ENCODE results near the gene ZBTB4. TPM values are rescaled to one million over a fixed set of nuclear protein-coding genes. Genes with fewer than 3 reads are reported as not detected.

The ZBTB4 gene
- total RNA-seq, 1 donor, result 36.2 TPM

GRCh38 chr17:7511108-7511507, 31.7 kb upstream of the ZBTB4 start:
- H3K36me3 ChIP-seq (ENCODE audit: insufficient read depth, low read length), result peaks cover 88% of the 10 kb centered on the region
- no peak for DNase-seq (ENCODE audit: insufficient read length, low spot score, missing footprints)
- H3K4me2 ChIP-seq (ENCODE audit: insufficient read depth, low read length), result no peak overlapping the region

GRCh38 chr17:7509937-7510336, 30.5 kb upstream of the ZBTB4 start:
- no peak for TF ChIP-seq CTCF (IDR thresholded peaks at IDR 0.05; ENCODE audit: extremely low read depth, low read depth, low read length)
- H3K36me3 ChIP-seq (ENCODE audit: insufficient read depth, low read length), result peaks cover 94% of the 10 kb centered on the region

More at GRCh38 chr17:7511108-7511507, 31.7 kb upstream of the ZBTB4 start:
- TF ChIP-seq CTCF (IDR thresholded peaks at IDR 0.05; ENCODE audit: extremely low read depth, low read depth, low read length), result no peak
- Histone ChIP-seq H3K9me3 (ENCODE audit: low read depth, low read length) (no peaks in the 10 kb centered on the region), H3K27ac (ENCODE audit: low read depth, low read length) (no peak overlapping the region), H4K20me1 (ENCODE audit: insufficient read depth, low read length) (peaks cover 2% of the 10 kb centered on the region), H3K4me1 (ENCODE audit: insufficient read depth, low read length) (no peaks in the 10 kb centered on the region), H3K4me3 (ENCODE audit: insufficient read depth, low read length) (no peak overlapping the region), H3K27me3 (ENCODE audit: insufficient read depth, low read length) (no peaks in the 10 kb centered on the region), H3K79me2 (ENCODE audit: insufficient read depth, low read length) (peaks cover 3% of the 10 kb centered on the region), H2AFZ (ENCODE audit: low read length) (no peak overlapping the region)

GRCh38 chr17:7508846-7509245, 29.4 kb upstream of the ZBTB4 start:
- no peak overlapping the region for H2AFZ ChIP-seq (ENCODE audit: low read length)
- no peak for TF ChIP-seq CTCF (IDR thresholded peaks at IDR 0.05; ENCODE audit: extremely low read depth, low read depth, low read length)

More at GRCh38 chr17:7509937-7510336, 30.5 kb upstream of the ZBTB4 start:
- Histone ChIP-seq H3K9me3 (ENCODE audit: low read depth, low read length) (no peaks in the 10 kb centered on the region), H3K4me2 (ENCODE audit: insufficient read depth, low read length) (no peak overlapping the region), H3K4me3 (ENCODE audit: insufficient read depth, low read length) (no peak overlapping the region), H3K27ac (ENCODE audit: low read depth, low read length) (no peak overlapping the region), H3K4me1 (ENCODE audit: insufficient read depth, low read length) (no peaks in the 10 kb centered on the region), H4K20me1 (ENCODE audit: insufficient read depth, low read length) (peaks cover 6% of the 10 kb centered on the region), H3K79me2 (ENCODE audit: insufficient read depth, low read length) (peaks cover 3% of the 10 kb centered on the region), H2AFZ (ENCODE audit: low read length) (no peak overlapping the region), H3K27me3 (ENCODE audit: insufficient read depth, low read length) (no peaks in the 10 kb centered on the region)
- DNase-seq (ENCODE audit: insufficient read length, low spot score, missing footprints), result no peak

GRCh38 chr17:7508145-7508544, 28.7 kb upstream of the ZBTB4 start:
- Histone ChIP-seq H3K79me2 (ENCODE audit: insufficient read depth, low read length) (peaks cover 3% of the 10 kb centered on the region), H3K4me1 (ENCODE audit: insufficient read depth, low read length) (no peaks in the 10 kb centered on the region), H4K20me1 (ENCODE audit: insufficient read depth, low read length) (peaks cover 8% of the 10 kb centered on the region), H3K4me3 (ENCODE audit: insufficient read depth, low read length) (no peak overlapping the region), H3K4me2 (ENCODE audit: insufficient read depth, low read length) (no peak overlapping the region), H2AFZ (ENCODE audit: low read length) (no peak overlapping the region), H3K36me3 (ENCODE audit: insufficient read depth, low read length) (peaks cover 94% of the 10 kb centered on the region), H3K27ac (ENCODE audit: low read depth, low read length) (no peak overlapping the region), H3K27me3 (ENCODE audit: insufficient read depth, low read length) (no peaks in the 10 kb centered on the region), H3K9me3 (ENCODE audit: low read depth, low read length) (no peaks in the 10 kb centered on the region)
- no peak for DNase-seq (ENCODE audit: insufficient read length, low spot score, missing footprints)
- no peak for TF ChIP-seq CTCF (IDR thresholded peaks at IDR 0.05; ENCODE audit: extremely low read depth, low read depth, low read length)

More at GRCh38 chr17:7508846-7509245, 29.4 kb upstream of the ZBTB4 start:
- Histone ChIP-seq H3K4me1 (ENCODE audit: insufficient read depth, low read length) (no peaks in the 10 kb centered on the region), H3K79me2 (ENCODE audit: insufficient read depth, low read length) (peaks cover 3% of the 10 kb centered on the region), H4K20me1 (ENCODE audit: insufficient read depth, low read length) (peaks cover 6% of the 10 kb centered on the region), H3K36me3 (ENCODE audit: insufficient read depth, low read length) (peaks cover 94% of the 10 kb centered on the region), H3K4me2 (ENCODE audit: insufficient read depth, low read length) (no peak overlapping the region), H3K27ac (ENCODE audit: low read depth, low read length) (no peak overlapping the region), H3K4me3 (ENCODE audit: insufficient read depth, low read length) (no peak overlapping the region), H3K9me3 (ENCODE audit: low read depth, low read length) (no peaks in the 10 kb centered on the region), H3K27me3 (ENCODE audit: insufficient read depth, low read length) (no peaks in the 10 kb centered on the region)
- no peak for DNase-seq (ENCODE audit: insufficient read length, low spot score, missing footprints)
